Measurements from ENCODE around the gene AKR1D1.

The AKR1D1 gene

GRCh38 chr7:138077809-138078208 lies 1.6 kb downstream of the AKR1D1 start:
- H3K4me1 ChIP-seq: no peaks in the 10 kb centered on the region
- H3K27ac ChIP-seq: no peak overlapping the region
- H3K9ac ChIP-seq: no peak overlapping the region

GRCh38 chr7:138079137-138079536 lies 2.9 kb downstream of the AKR1D1 start:
- no peak for TF ChIP-seq CTCF (IDR thresholded peaks at IDR 0.05)
- no peaks in the 10 kb centered on the region for H3K27me3 ChIP-seq (ENCODE audit: control insufficient read depth, insufficient read depth, low read length)
- no peak overlapping the region for H3K4me3 ChIP-seq (ENCODE audit: low read depth, low read length)
- H3K36me3 ChIP-seq (ENCODE audit: control insufficient read depth, insufficient read depth, low read length): no peaks in the 10 kb centered on the region
- H3K9ac ChIP-seq: no peak overlapping the region
- no peak overlapping the region for H3K4me2 ChIP-seq (ENCODE audit: low read length)
- no peaks in the 10 kb centered on the region for H3K9me3 ChIP-seq (ENCODE audit: control insufficient read depth, low read length)
- H2AFZ ChIP-seq: no peak overlapping the region
- no peaks in the 10 kb centered on the region for H3K79me2 ChIP-seq
- no peak overlapping the region for H3K27ac ChIP-seq
- no peaks in the 10 kb centered on the region for H3K4me1 ChIP-seq

More at GRCh38 chr7:138077809-138078208, 1.6 kb downstream of the AKR1D1 start:
- Histone ChIP-seq H3K79me2 (no peaks in the 10 kb centered on the region), H2AFZ (no peak overlapping the region), H3K4me3 (ENCODE audit: low read depth, low read length) (no peak overlapping the region), H3K27me3 (ENCODE audit: control insufficient read depth, insufficient read depth, low read length) (no peaks in the 10 kb centered on the region), H3K9me3 (ENCODE audit: control insufficient read depth, low read length) (no peaks in the 10 kb centered on the region), H3K36me3 (ENCODE audit: control insufficient read depth, insufficient read depth, low read length) (no peaks in the 10 kb centered on the region), H3K4me2 (ENCODE audit: low read length) (no peak overlapping the region)
- TF ChIP-seq CTCF (IDR thresholded peaks at IDR 0.05): no peak

GRCh38 chr7:138081868-138082267 lies 5.6 kb downstream of the AKR1D1 start:
- Histone ChIP-seq H3K4me2 (ENCODE audit: low read length) (no peak overlapping the region), H3K4me3 (ENCODE audit: low read depth, low read length) (no peak overlapping the region), H3K27me3 (ENCODE audit: control insufficient read depth, insufficient read depth, low read length) (no peaks in the 10 kb centered on the region), H3K9ac (no peak overlapping the region), H3K9me3 (ENCODE audit: control insufficient read depth, low read length) (no peaks in the 10 kb centered on the region), H2AFZ (no peak overlapping the region), H3K27ac (no peak overlapping the region), H3K36me3 (ENCODE audit: control insufficient read depth, insufficient read depth, low read length) (no peaks in the 10 kb centered on the region), H3K4me1 (no peaks in the 10 kb centered on the region), H3K79me2 (no peaks in the 10 kb centered on the region)
- TF ChIP-seq CTCF (IDR thresholded peaks at IDR 0.05): no peak

- H3K4me1 ChIP-seq: no peaks in the 10 kb centered on the region
- no peak overlapping the region for H3K27ac ChIP-seq
- no peak overlapping the region for H3K4me2 ChIP-seq (ENCODE audit: low read length)
- no peak overlapping the region for H3K9ac ChIP-seq
- no peaks in the 10 kb centered on the region for H3K36me3 ChIP-seq (ENCODE audit: control insufficient read depth, insufficient read depth, low read length)
- H3K9me3 ChIP-seq (ENCODE audit: control insufficient read depth, low read length): no peaks in the 10 kb centered on the region
- H3K27me3 ChIP-seq (ENCODE audit: control insufficient read depth, insufficient read depth, low read length): no peaks in the 10 kb centered on the region
- H3K4me3 ChIP-seq (ENCODE audit: low read depth, low read length): no peak overlapping the region
- no peaks in the 10 kb centered on the region for H3K79me2 ChIP-seq
- no peak overlapping the region for H2AFZ ChIP-seq
- no peak for TF ChIP-seq CTCF (IDR thresholded peaks at IDR 0.05)
Measured at GRCh38 chr7:138083859-138084258, 7.6 kb downstream of the AKR1D1 start.

GRCh38 chr7:138086563-138087270 lies 10.5 kb downstream of the AKR1D1 start:
- H3K9me3 ChIP-seq (ENCODE audit: control insufficient read depth, low read length): no peaks in the 10 kb centered on the region
- no peak overlapping the region for H3K4me2 ChIP-seq (ENCODE audit: low read length)
- H3K36me3 ChIP-seq (ENCODE audit: control insufficient read depth, insufficient read depth, low read length): no peaks in the 10 kb centered on the region
- no peaks in the 10 kb centered on the region for H3K4me1 ChIP-seq
- no peaks in the 10 kb centered on the region for H3K79me2 ChIP-seq
- H3K9ac ChIP-seq: no peak overlapping the region
- H2AFZ ChIP-seq: no peak overlapping the region
- no peaks in the 10 kb centered on the region for H3K27me3 ChIP-seq (ENCODE audit: control insufficient read depth, insufficient read depth, low read length)
- H3K27ac ChIP-seq: no peak overlapping the region
- H3K4me3 ChIP-seq (ENCODE audit: low read depth, low read length): no peak overlapping the region
- no peak for TF ChIP-seq CTCF (IDR thresholded peaks at IDR 0.05)
